Heart left ventricle (tissue), 13 donors: ENCODE data around the gene SULT2A1.

Experiments
- CTCF ChIP-seq, 12 donors: fragments of 200-600 bp; sonication (generic) in 4 of 12; IDR thresholded peaks; one replicate each; pipeline versions ENCODE4 v1.5.0 to v1.8.0; 2018 to 2022; ENCODE audit warnings: antibody characterized with exemption in 12 of 12, mild to moderate bottlenecking in 5 of 12
- POLR2A ChIP-seq, 2 donors: fragments of 450-650 bp; IDR thresholded peaks; one replicate each; pipeline ENCODE4 v1.6.1; 2017; ENCODE audit warnings: antibody characterized with exemption in 2 of 2, mild to moderate bottlenecking in 2 of 2, moderate library complexity in 2 of 2
- donor health status: ischemic (EF 13 %, LVEDD 7.1; RV severe dilation, severe dysfunction).
- donor health status: DM: no; HTN: yes; CAD: no.
- donor health status: DM: no; HTN: no; CAD: no.
- donor health status: ischemic (EF 25% LVEDD 6.9; RV normal size, moderate dysfunction).
- donor health status: ischemic (EF 25% LVEDD 5.7; RV mildly dilated, moderate dysfunction).
- donor health status: ischemic (EF 35%, LVEDD 5.7; RV mildly dilated, moderate dysfunction).
- donor health status: nonischemic (EF 11% LVEDD 7.7; RV severe dilation, severe dysfunction).
- donor health status: DM: yes; HTN: yes; CAD: no.
- donor health status: PGD.
- donor health status: ischemic (EF 29% LVEDD 5.4; RV normal size, mild dysfunction).
- donor health status: nonischemic (EF 23%, LVEDD 6.1; RV moderate dilation, normal function).

- TF ChIP-seq CTCF (IDR thresholded peaks at IDR 0.05) (no peak), POLR2A (IDR thresholded peaks at IDR 0.05) (no peak)
These were observed 61.7 kb downstream of the SULT2A1 start for GRCh38 chr19:47824396-47824795.
